ENCODE measurements around the gene CCDC17.

The CCDC17 gene

GRCh38 chr1:45583264-45583665 lies 40.6 kb downstream of the CCDC17 start:
- DNase-seq = peak; percentile 94

GRCh38 chr1:45574105-45574626 lies 49.7 kb downstream of the CCDC17 start:
- DNase-seq = no peak

GRCh38 chr1:45573231-45573804 lies 50.5 kb downstream of the CCDC17 start:
- no peak for DNase-seq

GRCh38 chr1:45570631-45571030 lies 53.2 kb downstream of the CCDC17 start:
- DNase-seq = no peak
